Liver (tissue), 9 donors: ENCODE results near the gene MCM9. TPM values are rescaled to one million over a fixed set of nuclear protein-coding genes. Genes with fewer than 3 reads are reported as not detected.

Experiments
- DNase-seq: peaks from one replicate; pipeline ENCODE4 v3.0.0-alpha.2; 2017; ENCODE audit warnings: low spot score
- H3K27ac ChIP-seq, 2 donors: one replicate each; pipeline ENCODE4 v1.7.0; 2013; ENCODE audit warnings: inconsistent platforms in 2 of 2, low read length in 2 of 2, control low read depth in 1 of 2, low read depth in 1 of 2, mild to moderate bottlenecking in 1 of 2
- H3K27me3 ChIP-seq, 4 donors: one replicate each; pipeline versions ENCODE4 v1.6.1 to v1.7.0; 2013; ENCODE audit warnings: low read length in 3 of 4, inconsistent platforms in 1 of 4, mild to moderate bottlenecking in 1 of 4, moderate library complexity in 1 of 4; ENCODE audit not compliant: control insufficient read depth in 4 of 4, insufficient read depth in 4 of 4
- H3K36me3 ChIP-seq, 4 donors: one replicate each; pipeline versions ENCODE4 v1.6.1 to v1.7.0; 2013; ENCODE audit warnings: low read length in 3 of 4, mild to moderate bottlenecking in 3 of 4, low read depth in 1 of 4, moderate library complexity in 1 of 4; ENCODE audit not compliant: control insufficient read depth in 4 of 4, insufficient read depth in 3 of 4
- H3K4me1 ChIP-seq, 4 donors: one replicate each; pipeline versions ENCODE4 v1.6.1 to v1.7.0; 2013; ENCODE audit warnings: low read length in 3 of 4, mild to moderate bottlenecking in 3 of 4, moderate library complexity in 1 of 4; ENCODE audit not compliant: control insufficient read depth in 4 of 4, insufficient read depth in 4 of 4
- H3K4me3 ChIP-seq, 3 donors: one replicate each; pipeline versions ENCODE4 v1.6.1 to v1.7.0; 2013; ENCODE audit warnings: low read length in 3 of 3, control low read depth in 1 of 3, low read depth in 1 of 3, mild to moderate bottlenecking in 1 of 3
- H3K9ac ChIP-seq, 2 donors: one replicate each; pipeline ENCODE4 v1.7.0; 2013; ENCODE audit warnings: low read length in 2 of 2, mild to moderate bottlenecking in 2 of 2, moderate library complexity in 2 of 2, control low read depth in 1 of 2, low read depth in 1 of 2
- H3K9me3 ChIP-seq, 4 donors: one replicate each; pipeline versions ENCODE4 v1.6.1 to v1.7.0; 2013; ENCODE audit warnings: low read length in 3 of 4; ENCODE audit not compliant: control insufficient read depth in 4 of 4
- ATF3 ChIP-seq: IDR thresholded peaks from 2 replicates; pipeline ENCODE4 v1.6.1; 2016; ENCODE audit warnings: antibody characterized with exemption
- EGR1 ChIP-seq, 2 donors: IDR thresholded peaks; 2 replicates each; pipeline ENCODE4 v1.6.1; 2016 to 2018; ENCODE audit warnings: antibody characterized with exemption in 2 of 2, low read depth in 2 of 2
- FOXA1 ChIP-seq: IDR thresholded peaks from 2 replicates; pipeline ENCODE4 v1.6.1; 2016; ENCODE audit warnings: antibody characterized with exemption
- FOXA2 ChIP-seq: IDR thresholded peaks from 2 replicates; pipeline ENCODE4 v1.6.1; 2016; ENCODE audit warnings: antibody characterized with exemption
- GABPA ChIP-seq, 2 donors: IDR thresholded peaks in 1 of 2; conservative IDR thresholded peaks in 1 of 2; 2 replicates each; pipeline ENCODE4 v1.6.1; 2016; ENCODE audit warnings: antibody characterized with exemption in 2 of 2, mild to moderate bottlenecking in 1 of 2, moderate library complexity in 1 of 2
- HNF4A ChIP-seq, 2 donors: conservative IDR thresholded peaks; 2 replicates each; pipeline ENCODE4 v1.6.1; 2016; ENCODE audit warnings: antibody characterized with exemption in 2 of 2, mild to moderate bottlenecking in 2 of 2
- MAX ChIP-seq: IDR thresholded peaks from 2 replicates; pipeline ENCODE4 v1.6.1; 2016; ENCODE audit warnings: antibody characterized with exemption
- NR2F2 ChIP-seq: IDR thresholded peaks from 2 replicates; pipeline ENCODE4 v1.6.1; 2016; ENCODE audit warnings: antibody characterized with exemption
- RAD21 ChIP-seq, 2 donors: IDR thresholded peaks; 2 replicates each; pipeline ENCODE4 v1.6.1; 2016; ENCODE audit warnings: antibody characterized with exemption in 2 of 2, mild to moderate bottlenecking in 2 of 2
- REST ChIP-seq: IDR thresholded peaks from 2 replicates; pipeline ENCODE4 v1.6.1; 2016; ENCODE audit warnings: antibody characterized with exemption, mild to moderate bottlenecking
- RXRA ChIP-seq, 2 donors: IDR thresholded peaks; 2 replicates each; pipeline ENCODE4 v1.6.1; 2017 to 2018; ENCODE audit warnings: antibody characterized with exemption in 2 of 2, mild to moderate bottlenecking in 1 of 2
- SP1 ChIP-seq: IDR thresholded peaks from 2 replicates; pipeline ENCODE4 v1.6.1; 2018; ENCODE audit warnings: antibody characterized with exemption, mild to moderate bottlenecking
- TAF1 ChIP-seq: conservative IDR thresholded peaks from 2 replicates; pipeline ENCODE4 v1.6.1; 2016; ENCODE audit warnings: antibody characterized with exemption, mild to moderate bottlenecking
- YY1 ChIP-seq: IDR thresholded peaks from 2 replicates; pipeline ENCODE4 v1.6.1; 2016; ENCODE audit warnings: antibody characterized with exemption, mild to moderate bottlenecking
- WGBS: extraction: QIAGEN DNeasy Blood & Tissue Kit; methylation state at CpG from one replicate; pipeline ENCODE4 v1.1.7; 2013; 5-methylcytosine and 5-hydroxymethylcytosine counted together
- polyA plus RNA-seq, 2 donors: library from polyadenylated mRNA; stranded (reverse) in 1 of 2; unstranded in 1 of 2; fragments of 200-250 nt in 1 of 2; fragments of >200 nt in 1 of 2; fragmentation: Nextera tagmentation in 1 of 2; extraction: Ambion mirVana in 1 of 2; gene quantifications; one replicate each; pipeline versions ENCODE4 v1.2.1 to v1.2.3, GENCODE V29; 2013 to 2015
- total RNA-seq, 2 donors: library from RNA; depleted of rRNA; stranded (reverse); fragments of >200 nt; gene quantifications; one replicate each; pipeline ENCODE4 v1.2.3, GENCODE V29; 2014
- TF ChIP-seq, protein P1 (sequence below): fragments of 150-350 bp; IDR thresholded peaks from 2 replicates; pipeline ENCODE4 v1.5.1; 2017; ENCODE audit warnings: improper control_type of control experiment, low read depth, low read length; ENCODE audit not compliant: missing input control
- TF ChIP-seq, protein P2 (sequence below): IDR thresholded peaks from 2 replicates; pipeline ENCODE4 v1.6.1; 2016; ENCODE audit warnings: antibody characterized with exemption
- donor health status: healthy.
- donor health status: healthy.
- donor health status: healthy.
- donor health status: healthy.
- donor health status: healthy.

Gene MCM9
- total and polyA plus RNA-seq, 4 donors = 3.6 to 17.4 (median 8.7) TPM

- DNase-seq = no peak
- Histone ChIP-seq H3K9ac (no peak overlapping the region), H3K9me3 (no peaks in the 10 kb centered on the region), H3K27me3 (no peaks in the 10 kb centered on the region), H3K27ac (no peak overlapping the region), H3K4me3 (no peak overlapping the region), H3K36me3 (no peaks in the 10 kb centered on the region), H3K4me1 (peaks cover 0 to 7% (median 4%) of the 10 kb centered on the region in 4 donors)
- WGBS = 56% methylated on average over 5 of the region's 5 CpGs
- TF ChIP-seq SP1 (no peak), GABPA (IDR thresholded peaks at IDR 0.05 in 1 of 2, conservative IDR thresholded peaks at IDR 0.05 in 1 of 2) (no peak), TAF1 (no peak), FOXA1 (no peak), RXRA (IDR thresholded peaks at IDR 0.05) (no peak), NR2F2 (no peak), HNF4A (conservative IDR thresholded peaks at IDR 0.05) (no peak), EGR1 (IDR thresholded peaks at IDR 0.05; ENCODE audit: low read depth in 2 of 2) (no peak), REST (no peak), YY1 (no peak), ATF3 (no peak)
- TF ChIP-seq, protein P1, sequence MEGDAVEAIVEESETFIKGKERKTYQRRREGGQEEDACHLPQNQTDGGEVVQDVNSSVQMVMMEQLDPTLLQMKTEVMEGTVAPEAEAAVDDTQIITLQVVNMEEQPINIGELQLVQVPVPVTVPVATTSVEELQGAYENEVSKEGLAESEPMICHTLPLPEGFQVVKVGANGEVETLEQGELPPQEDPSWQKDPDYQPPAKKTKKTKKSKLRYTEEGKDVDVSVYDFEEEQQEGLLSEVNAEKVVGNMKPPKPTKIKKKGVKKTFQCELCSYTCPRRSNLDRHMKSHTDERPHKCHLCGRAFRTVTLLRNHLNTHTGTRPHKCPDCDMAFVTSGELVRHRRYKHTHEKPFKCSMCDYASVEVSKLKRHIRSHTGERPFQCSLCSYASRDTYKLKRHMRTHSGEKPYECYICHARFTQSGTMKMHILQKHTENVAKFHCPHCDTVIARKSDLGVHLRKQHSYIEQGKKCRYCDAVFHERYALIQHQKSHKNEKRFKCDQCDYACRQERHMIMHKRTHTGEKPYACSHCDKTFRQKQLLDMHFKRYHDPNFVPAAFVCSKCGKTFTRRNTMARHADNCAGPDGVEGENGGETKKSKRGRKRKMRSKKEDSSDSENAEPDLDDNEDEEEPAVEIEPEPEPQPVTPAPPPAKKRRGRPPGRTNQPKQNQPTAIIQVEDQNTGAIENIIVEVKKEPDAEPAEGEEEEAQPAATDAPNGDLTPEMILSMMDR = no peak
Observed at GRCh38 chr6:118784641-118785164, 150.3 kb downstream of the MCM9 start.

GRCh38 chr6:118783931-118784550 lies 150.9 kb downstream of the MCM9 start:
- H3K4me1 ChIP-seq = peaks cover 0 to 7% (median 4%) of the 10 kb centered on the region in 4 donors
- H3K27me3 ChIP-seq = no peaks in the 10 kb centered on the region
- H3K27ac ChIP-seq = no peak overlapping the region
- no peaks in the 10 kb centered on the region for H3K36me3 ChIP-seq
- H3K4me3 ChIP-seq = no peak overlapping the region
- no peak overlapping the region for H3K9ac ChIP-seq
- 28% methylated on average over 5 of the region's 5 CpGs for WGBS
- H3K9me3 ChIP-seq = no peaks in the 10 kb centered on the region
- TF ChIP-seq MAX (no peak), FOXA1 (no peak), HNF4A (conservative IDR thresholded peaks at IDR 0.05) (no peak), RAD21 (IDR thresholded peaks at IDR 0.05) (no peak), FOXA2 (no peak), NR2F2 (no peak), ATF3 (no peak)
- TF ChIP-seq, protein P2, sequence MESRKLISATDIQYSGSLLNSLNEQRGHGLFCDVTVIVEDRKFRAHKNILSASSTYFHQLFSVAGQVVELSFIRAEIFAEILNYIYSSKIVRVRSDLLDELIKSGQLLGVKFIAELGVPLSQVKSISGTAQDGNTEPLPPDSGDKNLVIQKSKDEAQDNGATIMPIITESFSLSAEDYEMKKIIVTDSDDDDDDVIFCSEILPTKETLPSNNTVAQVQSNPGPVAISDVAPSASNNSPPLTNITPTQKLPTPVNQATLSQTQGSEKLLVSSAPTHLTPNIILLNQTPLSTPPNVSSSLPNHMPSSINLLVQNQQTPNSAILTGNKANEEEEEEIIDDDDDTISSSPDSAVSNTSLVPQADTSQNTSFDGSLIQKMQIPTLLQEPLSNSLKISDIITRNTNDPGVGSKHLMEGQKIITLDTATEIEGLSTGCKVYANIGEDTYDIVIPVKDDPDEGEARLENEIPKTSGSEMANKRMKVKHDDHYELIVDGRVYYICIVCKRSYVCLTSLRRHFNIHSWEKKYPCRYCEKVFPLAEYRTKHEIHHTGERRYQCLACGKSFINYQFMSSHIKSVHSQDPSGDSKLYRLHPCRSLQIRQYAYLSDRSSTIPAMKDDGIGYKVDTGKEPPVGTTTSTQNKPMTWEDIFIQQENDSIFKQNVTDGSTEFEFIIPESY = no peak
- DNase-seq = no peak
